CD4-positive, alpha-beta T cell treated with Interferon alpha-2 for 1 hour (primary cell): Measurements from ENCODE around the gene WDR87.
A peak's percentile ranks its signal among the peaks of the same experiment; 100 is the strongest.
"Not testable (repeated sequence)": the region's sequence is repeated elsewhere in the genome, so short reads cannot be mapped to it uniquely, and the experiment has no call there.

Experiments
- DNase-seq, 2 donors: peaks; one replicate each; pipeline ENCODE4 v3.0.0-alpha.2; 2020 to 2022

Gene WDR87

DNA sequence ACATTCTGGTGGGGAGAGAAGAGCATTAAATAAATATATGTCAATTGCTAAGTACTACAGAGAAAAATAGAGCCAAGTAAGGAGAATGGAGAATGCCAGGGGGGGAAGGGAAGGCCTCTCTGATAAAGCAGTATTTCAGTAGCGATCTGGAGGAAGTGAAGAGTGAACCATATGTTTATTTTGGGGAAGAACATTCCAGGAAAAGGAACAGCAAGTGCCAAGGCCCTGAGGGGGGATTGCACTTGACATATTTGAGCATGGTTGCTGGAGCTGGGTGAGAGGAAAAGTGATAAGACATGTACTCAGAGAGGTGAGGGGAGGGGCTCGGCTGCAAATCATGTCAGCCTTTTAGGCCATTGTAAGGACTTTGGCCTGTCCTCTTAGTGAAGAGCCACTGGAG lies 30.4 kb downstream of the WDR87 start:
- DNase-seq: no peak

DNA sequence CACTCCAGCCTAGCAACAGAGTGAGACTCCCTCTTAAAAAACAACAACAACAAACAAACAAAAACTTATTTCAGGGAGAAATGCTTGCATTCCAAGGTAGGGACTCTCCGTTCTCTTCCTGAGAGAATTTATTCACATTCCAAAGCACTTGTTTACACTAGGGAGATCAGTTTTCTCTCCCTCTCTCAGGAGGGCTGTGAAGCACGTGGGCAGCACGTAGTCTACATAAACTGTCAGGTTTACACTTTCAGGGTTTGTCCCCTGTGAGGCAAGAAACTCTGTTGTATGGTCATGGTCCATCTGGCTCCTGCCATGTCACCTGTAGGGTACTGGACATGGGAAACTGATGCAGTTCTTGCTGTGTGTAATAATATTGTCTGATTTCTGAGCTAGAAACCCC lies 31.6 kb downstream of the WDR87 start:
- no peak for DNase-seq

DNA sequence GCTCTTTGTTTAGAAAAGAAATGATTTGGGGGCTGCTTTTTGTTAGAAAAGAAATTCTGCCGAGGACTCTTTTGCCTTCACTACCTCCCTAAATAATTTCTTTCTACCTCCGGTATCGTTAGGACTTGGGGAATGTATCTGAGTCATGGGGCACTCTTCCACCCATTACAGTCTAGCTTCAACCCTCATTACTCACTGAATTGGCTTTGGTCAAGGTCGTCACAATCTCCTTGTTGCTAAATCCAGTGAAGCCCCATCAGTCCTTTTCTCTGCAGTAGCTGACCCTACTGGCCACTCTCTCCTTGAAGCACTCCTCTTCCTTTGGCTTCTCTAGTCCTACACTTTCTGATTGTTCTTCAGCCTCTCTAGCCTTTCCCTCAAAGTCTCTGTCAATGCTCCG lies 34.0 kb downstream of the WDR87 start:
- no peak for DNase-seq

DNA sequence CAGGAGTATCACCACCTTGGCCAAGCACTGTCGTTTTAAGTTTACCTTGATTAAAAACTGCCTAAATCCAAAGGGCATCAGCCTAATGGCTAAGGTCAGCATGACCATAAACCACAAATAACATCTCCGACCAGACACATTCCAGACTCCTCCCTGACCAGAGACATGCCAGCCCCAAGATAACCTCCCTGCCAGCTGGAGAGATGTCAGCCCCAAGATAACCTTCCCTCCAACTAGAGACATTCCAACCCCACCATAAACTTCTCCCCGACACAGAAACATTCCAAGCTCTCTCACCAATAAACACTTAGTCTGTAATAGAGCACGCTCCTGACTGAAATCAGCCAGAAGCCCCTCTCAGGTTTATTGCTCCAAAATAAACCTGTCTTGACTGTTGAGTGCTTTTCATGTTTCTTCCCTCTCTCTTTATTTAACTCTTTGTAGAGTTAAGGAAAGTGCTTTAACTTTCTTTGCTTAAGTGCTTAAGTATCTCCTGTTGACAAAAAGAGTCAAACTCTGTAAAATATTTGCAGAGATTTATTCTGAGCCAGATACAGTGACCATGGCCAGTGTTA lies 36.5 kb downstream of the WDR87 start:
- DNase-seq: no peak

DNA sequence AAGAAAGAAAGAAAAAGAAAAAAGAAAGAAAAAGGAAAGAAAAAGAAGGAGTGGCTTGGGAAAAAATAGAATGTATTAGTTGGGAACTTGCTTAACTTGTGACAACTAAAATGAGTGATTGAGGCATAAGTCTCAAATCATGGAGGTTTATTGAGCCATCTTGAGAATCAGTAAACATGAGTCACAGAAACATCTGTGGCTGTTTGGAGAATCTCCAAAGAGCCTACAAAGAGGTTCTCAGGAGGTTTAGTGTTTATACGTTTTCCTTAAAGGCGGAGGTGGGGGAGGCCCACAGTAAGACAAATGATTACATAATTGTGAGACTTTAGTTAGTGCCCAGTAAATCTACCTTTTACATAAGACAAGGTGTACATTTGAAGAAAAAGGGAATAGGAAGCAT lies 38.6 kb downstream of the WDR87 start:
- no peak for DNase-seq

DNA sequence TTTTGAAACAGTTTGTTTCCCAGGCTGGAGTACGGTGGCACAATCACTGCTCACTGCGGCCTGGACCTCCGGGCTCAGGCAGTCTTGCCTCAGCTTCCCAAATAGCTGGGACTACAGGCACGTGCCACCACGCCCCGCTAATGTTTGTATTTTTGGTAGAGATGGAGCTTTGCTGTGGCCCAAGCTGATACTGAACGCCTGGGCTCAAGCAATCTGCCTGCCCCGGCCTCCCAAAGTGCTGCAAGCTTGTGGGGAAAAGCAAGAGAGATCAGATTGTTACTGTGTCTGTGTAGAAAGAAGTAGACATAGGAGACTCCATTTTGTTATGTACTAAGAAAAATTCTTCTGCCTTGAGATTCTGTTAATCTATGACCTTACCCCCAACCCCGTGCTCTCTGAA lies 40.5 kb downstream of the WDR87 start:
- not testable (repeated sequence) for DNase-seq

DNA sequence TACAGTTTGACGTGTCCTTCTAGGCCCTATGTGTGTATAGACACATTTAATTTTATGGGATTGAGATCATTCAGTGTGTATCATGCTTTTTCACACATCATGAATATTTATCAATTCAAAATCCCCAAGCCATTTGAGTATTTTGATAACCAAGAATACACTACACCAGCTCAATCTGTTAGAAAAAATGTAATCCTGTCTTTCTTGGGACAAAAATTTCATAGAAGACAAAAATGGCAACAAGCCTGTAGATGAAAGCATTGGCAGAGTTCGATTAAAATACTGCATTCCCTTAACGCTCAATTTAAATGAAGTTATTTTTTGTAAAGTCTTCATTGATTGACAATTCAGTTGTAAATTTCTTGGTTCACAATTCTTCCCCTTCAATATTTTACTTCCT lies 41.9 kb downstream of the WDR87 start:
- no peak for DNase-seq

DNA sequence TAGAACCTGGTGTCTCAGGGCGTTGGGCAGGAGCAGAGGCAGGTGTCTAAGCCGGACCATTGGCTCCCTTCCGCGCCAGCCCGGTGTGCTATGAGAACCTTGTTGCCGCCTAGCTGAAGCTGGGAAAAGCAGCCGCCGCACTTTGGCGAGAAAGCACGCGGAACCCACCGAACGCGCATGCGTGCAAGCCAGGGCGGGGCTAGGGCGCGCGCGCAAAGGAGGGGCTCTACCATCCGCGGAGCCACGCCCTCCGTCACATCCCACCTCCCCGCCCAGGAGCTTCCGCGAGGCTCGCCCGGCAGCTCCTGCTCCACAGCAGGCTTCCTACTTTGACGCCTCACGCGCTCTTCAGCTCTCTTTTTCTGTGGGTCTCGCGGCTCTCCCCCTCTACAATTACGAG lies 51.3 kb downstream of the WDR87 start:
- DNase-seq: peak; percentile 33

DNA sequence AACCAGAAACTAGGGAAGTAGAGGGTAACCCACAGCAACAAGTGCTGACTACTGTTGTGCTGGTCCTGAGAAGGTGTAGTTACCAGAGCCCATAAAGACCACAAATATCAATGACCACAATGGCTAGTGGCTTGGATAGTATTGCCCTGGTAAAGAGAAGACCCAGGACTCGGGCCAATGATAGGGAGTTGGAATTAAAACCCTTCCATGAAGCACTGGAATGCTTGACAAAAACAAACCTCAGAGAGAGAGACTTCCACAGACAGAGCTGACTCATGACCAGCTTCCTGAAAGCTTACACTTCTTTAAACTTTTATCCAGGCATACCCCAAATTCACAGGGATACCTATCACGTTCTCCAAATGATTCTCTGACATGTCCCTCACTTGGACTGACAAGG lies 60.5 kb downstream of the WDR87 start:
- DNase-seq: no peak
